ENCODE data around the gene ITPKC. TPM values are rescaled to one million over a fixed set of nuclear protein-coding genes. Genes with fewer than 3 reads are reported as not detected.
"Not testable (repeated sequence)": the region's sequence is repeated elsewhere in the genome, so short reads cannot be mapped to it uniquely, and the experiment has no call there.

The ITPKC gene
- total and polyA plus RNA-seq, 8 donors = 10.2 to 25.6 (median 13.7) TPM

- Histone ChIP-seq H3K4me3 (no peak overlapping the region), H3K4me1 (peaks cover 0 to 3% of the 10 kb centered on the region in 2 donors), H3K27me3 (no peaks in the 10 kb centered on the region), H3K9me3 (no peaks in the 10 kb centered on the region), H3K27ac (no peak overlapping the region), H3K36me3 (peaks cover 4 to 94% of the 10 kb centered on the region in 2 donors)
- intact Hi-C loops (cut with DNase I) = no loop called here
- DNase-seq = peak in 1 of 4 donors; percentile 43
- TF ChIP-seq CTCF (IDR thresholded peaks at IDR 0.05) = no peak
- no peak for ATAC-seq
These were observed 47.1 kb downstream of the ITPKC start for GRCh38 chr19:40763963-40764362.

- H3K4me3 ChIP-seq; H3K4me1 ChIP-seq; ATAC-seq; H3K27me3 ChIP-seq; H3K27ac ChIP-seq; DNase-seq; intact Hi-C loops (cut with DNase I); H3K9me3 ChIP-seq: not testable (repeated sequence)
- H3K36me3 ChIP-seq = peaks cover 0 to 70% of the 10 kb centered on the region in 2 donors
These were observed 49.5 kb downstream of the ITPKC start for GRCh38 chr19:40766385-40766784.

- no peak overlapping the region for H3K4me3 ChIP-seq
- intact Hi-C loops (cut with DNase I) = no loop called here
- H3K36me3 ChIP-seq = peaks cover 0 to 45% of the 10 kb centered on the region in 2 donors
- no peak overlapping the region for H3K27ac ChIP-seq
- no peaks in the 10 kb centered on the region for H3K27me3 ChIP-seq
- ATAC-seq (peak; percentile 88), DNase-seq (no peak)
- no peaks in the 10 kb centered on the region for H3K9me3 ChIP-seq
- TF ChIP-seq CTCF (IDR thresholded peaks at IDR 0.05) = no peak
- peaks cover 3 to 5% of the 10 kb centered on the region in 2 donors for H3K4me1 ChIP-seq
These were observed 52.0 kb downstream of the ITPKC start for GRCh38 chr19:40768869-40769268.

- DNase-seq; H3K27me3 ChIP-seq; H3K4me1 ChIP-seq; H3K9me3 ChIP-seq; intact Hi-C loops (cut with DNase I); ATAC-seq; H3K27ac ChIP-seq; H3K4me3 ChIP-seq: not testable (repeated sequence)
- H3K36me3 ChIP-seq = peaks cover 0 to 21% of the 10 kb centered on the region in 2 donors
These were observed 54.4 kb downstream of the ITPKC start for GRCh38 chr19:40771101-40771862.

- Histone ChIP-seq H3K27ac (no peak within 1 kb of the TSS), H3K4me1 (peaks cover 7 to 22% of the 10 kb centered on the region in 2 donors), H3K27me3 (no peaks in the 10 kb centered on the region), H3K4me3 (no peak within 1 kb of the TSS), H3K9me3 (no peaks in the 10 kb centered on the region), H3K36me3 (no peaks in the 10 kb centered on the region)
- ATAC-seq = no peak
- TF ChIP-seq CTCF (IDR thresholded peaks at IDR 0.05) = no peak
- intact Hi-C loops (cut with DNase I) = no loop called here
- no peak for DNase-seq
These were observed 58.2 kb downstream of the ITPKC start, which contains the start of gene MIA for GRCh38 chr19:40774916-40775631. TSS of gene MIA (plus strand) at chr19:40775521. CDS start at chr19:40775543, 22 bp downstream.

- intact Hi-C loops (cut with DNase I) = no loop called here
- Histone ChIP-seq H3K4me3 (no peak overlapping the region), H3K4me1 (peaks cover 7 to 22% of the 10 kb centered on the region in 2 donors), H3K9me3 (no peaks in the 10 kb centered on the region), H3K36me3 (no peaks in the 10 kb centered on the region), H3K27ac (no peak overlapping the region), H3K27me3 (no peaks in the 10 kb centered on the region)
- no peak for ATAC-seq
- no peak for TF ChIP-seq CTCF (IDR thresholded peaks at IDR 0.05)
- DNase-seq = no peak
These were observed 58.7 kb downstream of the ITPKC start for GRCh38 chr19:40775632-40776022.

All from left lung (tissue), 10 donors.